ENCODE results near the gene FUBP3. TPM values are rescaled to one million over a fixed set of nuclear protein-coding genes. Genes with fewer than 3 reads are reported as not detected.

Gene FUBP3
- polyA plus RNA-seq, 3 donors: 9.5 to 17.3 (median 16.3) TPM

DNA sequence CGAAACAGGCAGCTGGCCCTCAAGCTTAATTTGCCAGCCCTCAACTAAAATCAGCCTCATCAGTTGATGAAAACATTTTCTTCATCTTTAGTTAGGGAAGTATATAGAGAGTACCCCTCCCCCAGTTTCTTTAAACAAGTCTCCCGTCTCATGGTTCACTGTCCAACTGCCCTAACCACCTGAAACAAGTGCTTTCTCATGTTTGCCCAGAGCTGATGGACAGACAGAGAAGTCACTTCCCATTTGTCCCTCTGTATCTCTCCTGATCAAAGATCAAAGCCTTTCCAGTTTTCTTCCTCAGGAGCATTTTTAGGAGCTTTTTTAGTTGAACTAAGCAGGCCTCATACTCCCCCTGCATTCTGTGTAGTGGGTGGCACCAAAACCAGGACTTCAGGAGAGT is 21.7 kb downstream of the FUBP3 start:
- no peaks in the 10 kb centered on the region for H3K9me3 ChIP-seq (replicated peaks in 1 of 2; ENCODE audit: control insufficient read depth in 1 of 2, insufficient read depth in 1 of 2, low read length in 2 of 2)
- no peaks in the 10 kb centered on the region for H3K9me3 Mint-ChIP-seq
- H3K4me2 ChIP-seq (replicated peaks; ENCODE audit: extremely low read depth, low read length, poor library complexity, severe bottlenecking): no peak overlapping the region
- intact Hi-C loops (cut with micrococcal nuclease): no loop called here
- H3K36me3 ChIP-seq (replicated peaks in 1 of 2; ENCODE audit: control insufficient read depth in 1 of 2, insufficient read depth in 2 of 2, low read length in 2 of 2): peaks cover 42 to 88% of the 10 kb centered on the region in 2 donors
- no peaks in the 10 kb centered on the region for H3K27me3 ChIP-seq (ENCODE audit: control insufficient read depth in 2 of 2, insufficient read depth in 2 of 2, low read length in 2 of 2)
- H3K4me1 ChIP-seq (ENCODE audit: control insufficient read depth in 1 of 2, insufficient read depth in 2 of 2, low read length in 2 of 2): no peaks in the 10 kb centered on the region
- peaks cover 7% of the 10 kb centered on the region for H4K20me1 ChIP-seq (ENCODE audit: insufficient read depth, low read length)
- H3K4me3 Mint-ChIP-seq: no peak overlapping the region
- TF ChIP-seq, protein P1, sequence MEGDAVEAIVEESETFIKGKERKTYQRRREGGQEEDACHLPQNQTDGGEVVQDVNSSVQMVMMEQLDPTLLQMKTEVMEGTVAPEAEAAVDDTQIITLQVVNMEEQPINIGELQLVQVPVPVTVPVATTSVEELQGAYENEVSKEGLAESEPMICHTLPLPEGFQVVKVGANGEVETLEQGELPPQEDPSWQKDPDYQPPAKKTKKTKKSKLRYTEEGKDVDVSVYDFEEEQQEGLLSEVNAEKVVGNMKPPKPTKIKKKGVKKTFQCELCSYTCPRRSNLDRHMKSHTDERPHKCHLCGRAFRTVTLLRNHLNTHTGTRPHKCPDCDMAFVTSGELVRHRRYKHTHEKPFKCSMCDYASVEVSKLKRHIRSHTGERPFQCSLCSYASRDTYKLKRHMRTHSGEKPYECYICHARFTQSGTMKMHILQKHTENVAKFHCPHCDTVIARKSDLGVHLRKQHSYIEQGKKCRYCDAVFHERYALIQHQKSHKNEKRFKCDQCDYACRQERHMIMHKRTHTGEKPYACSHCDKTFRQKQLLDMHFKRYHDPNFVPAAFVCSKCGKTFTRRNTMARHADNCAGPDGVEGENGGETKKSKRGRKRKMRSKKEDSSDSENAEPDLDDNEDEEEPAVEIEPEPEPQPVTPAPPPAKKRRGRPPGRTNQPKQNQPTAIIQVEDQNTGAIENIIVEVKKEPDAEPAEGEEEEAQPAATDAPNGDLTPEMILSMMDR (IDR thresholded peaks at IDR 0.05): no peak
- WGBS (ENCODE audit: insufficient coverage): 100% methylated on average over 1 of the region's 2 CpGs
- H3K36me3 Mint-ChIP-seq: peaks cover 67 to 71% of the 10 kb centered on the region in 2 donors
- H3K27ac Mint-ChIP-seq: peak overlapping the region in 1 of 7 donors; percentile 59
- no peaks in the 10 kb centered on the region for H3K27me3 Mint-ChIP-seq (ENCODE audit: low read depth in 3 of 3)
- no peak overlapping the region for H3K4me3 ChIP-seq (replicated peaks in 1 of 3; ENCODE audit: low read depth in 2 of 3, low read length in 3 of 3)
- H3K4me1 Mint-ChIP-seq: no peaks in the 10 kb centered on the region
- no peak overlapping the region for H3K27ac ChIP-seq (ENCODE audit: low read depth in 1 of 2, low read length in 2 of 2)
- no peak overlapping the region for H2AFZ ChIP-seq (ENCODE audit: insufficient read depth, low read depth, low read length, poor library complexity, severe bottlenecking)
- H3K9ac ChIP-seq (ENCODE audit: insufficient read depth, low read length, poor library complexity, severe bottlenecking): no peak overlapping the region
- H3K79me2 ChIP-seq (ENCODE audit: insufficient read depth, low read length): no peaks in the 10 kb centered on the region
- no peak for DNase-seq

DNA sequence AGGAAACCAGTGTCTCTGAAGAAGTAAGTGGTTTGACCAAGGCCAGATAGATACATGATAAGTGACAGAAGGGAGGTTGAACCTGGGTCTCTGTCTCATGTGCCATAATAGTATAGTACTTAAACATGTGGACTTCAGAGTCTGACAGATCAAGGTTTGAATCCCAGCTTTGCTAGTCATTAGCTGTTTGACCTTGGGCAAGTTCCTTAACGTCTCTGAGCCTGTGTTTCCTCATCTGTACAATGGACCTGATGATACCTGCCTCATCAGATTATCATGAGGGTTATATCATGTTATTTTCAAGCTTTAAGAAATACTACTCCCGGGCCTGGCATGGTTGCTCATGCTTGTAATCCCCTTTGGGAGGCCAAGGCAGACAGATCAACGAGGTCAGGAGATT is 24.9 kb downstream of the FUBP3 start:
- WGBS (ENCODE audit: insufficient coverage): no CpG with 5 or more reads among the region's 3 CpGs
- no peak for DNase-seq
- Mint-ChIP-seq H3K27ac (no peak overlapping the region), H3K4me3 (no peak overlapping the region), H3K27me3 (ENCODE audit: low read depth in 3 of 3) (no peaks in the 10 kb centered on the region), H3K9me3 (no peaks in the 10 kb centered on the region), H3K36me3 (peaks cover 62 to 72% of the 10 kb centered on the region in 2 donors), H3K4me1 (no peaks in the 10 kb centered on the region)
- H2AFZ ChIP-seq (ENCODE audit: insufficient read depth, low read depth, low read length, poor library complexity, severe bottlenecking): no peak overlapping the region
- intact Hi-C loops (cut with micrococcal nuclease): no loop called here
- H3K79me2 ChIP-seq (ENCODE audit: insufficient read depth, low read length): no peaks in the 10 kb centered on the region
- peaks cover 13% of the 10 kb centered on the region for H4K20me1 ChIP-seq (ENCODE audit: insufficient read depth, low read length)
- no peak overlapping the region for H3K27ac ChIP-seq (ENCODE audit: low read depth in 1 of 2, low read length in 2 of 2)
- H3K36me3 ChIP-seq (replicated peaks in 1 of 2; ENCODE audit: control insufficient read depth in 1 of 2, insufficient read depth in 2 of 2, low read length in 2 of 2): peaks cover 18 to 79% of the 10 kb centered on the region in 2 donors
- H3K4me2 ChIP-seq (replicated peaks; ENCODE audit: extremely low read depth, low read length, poor library complexity, severe bottlenecking): no peak overlapping the region
- TF ChIP-seq, protein P1 (IDR thresholded peaks at IDR 0.05): no peak
- no peaks in the 10 kb centered on the region for H3K4me1 ChIP-seq (ENCODE audit: control insufficient read depth in 1 of 2, insufficient read depth in 2 of 2, low read length in 2 of 2)
- H3K9me3 ChIP-seq (replicated peaks in 1 of 2; ENCODE audit: control insufficient read depth in 1 of 2, insufficient read depth in 1 of 2, low read length in 2 of 2): no peaks in the 10 kb centered on the region
- no peak overlapping the region for H3K4me3 ChIP-seq (replicated peaks in 1 of 3; ENCODE audit: low read depth in 2 of 3, low read length in 3 of 3)
- H3K27me3 ChIP-seq (ENCODE audit: control insufficient read depth in 2 of 2, insufficient read depth in 2 of 2, low read length in 2 of 2): no peaks in the 10 kb centered on the region
- no peak overlapping the region for H3K9ac ChIP-seq (ENCODE audit: insufficient read depth, low read length, poor library complexity, severe bottlenecking)
